Gastroesophageal sphincter (tissue), 4 donors: ENCODE results near the gene ADM. TPM values are rescaled to one million over a fixed set of nuclear protein-coding genes. Genes with fewer than 3 reads are reported as not detected.
A peak's percentile ranks its signal among the peaks of the same experiment; 100 is the strongest.

Experiments used
- ATAC-seq: fragments of 150-250 bp; one replicate; pipeline ENCODE4 v1.9.1; 2016; ENCODE audit warnings: mild to moderate bottlenecking, moderate library complexity
- H3K27ac ChIP-seq, 4 donors: fragments of 200-600 bp; sonication (generic) in 3 of 4; 1 replicate in 3 of 4; 2 replicates in 1 of 4; pipeline ENCODE4 v1.5.1; 2016 to 2019
- H3K27me3 ChIP-seq: fragments of 200-600 bp; sonication (generic); one replicate; pipeline ENCODE4 v1.5.1; 2019
- H3K36me3 ChIP-seq, 2 donors: fragments of 200-600 bp; sonication (generic); one replicate each; pipeline ENCODE4 v1.5.1; 2019; ENCODE audit warnings: control low read depth in 1 of 2
- H3K4me1 ChIP-seq, 3 donors: fragments of 200-600 bp; sonication (generic); 1 replicate in 2 of 3; 2 replicates in 1 of 3; pipeline ENCODE4 v1.5.1; 2016 to 2019; ENCODE audit warnings: control low read depth in 2 of 3
- H3K4me3 ChIP-seq, 2 donors: fragments of 200-600 bp; sonication (generic); one replicate each; pipeline ENCODE4 v1.5.1; 2019; ENCODE audit warnings: mild to moderate bottlenecking in 1 of 2, moderate library complexity in 1 of 2
- H3K9me3 ChIP-seq, 3 donors: fragments of 200-600 bp; sonication (generic); one replicate each; pipeline ENCODE4 v1.5.1; 2017 to 2019; ENCODE audit warnings: control low read depth in 2 of 3
- EP300 ChIP-seq: sonication (generic); formaldehyde crosslinking; IDR thresholded peaks from one replicate; pipeline ENCODE4 v1.6.1; 2017; ENCODE audit warnings: antibody characterized with exemption, mild to moderate bottlenecking
- POLR2A ChIP-seq, 2 donors: fragments of 450-650 bp; IDR thresholded peaks; one replicate each; pipeline ENCODE4 v1.6.1; 2017; ENCODE audit warnings: antibody characterized with exemption in 2 of 2, mild to moderate bottlenecking in 2 of 2, moderate library complexity in 1 of 2
- POLR2AphosphoS5 ChIP-seq: sonication (generic); formaldehyde crosslinking; IDR thresholded peaks from one replicate; pipeline ENCODE4 v1.6.1; 2017; ENCODE audit warnings: antibody characterized with exemption
- WGBS, 2 donors: methylation state at CpG; one replicate each; pipeline ENCODE4 v1.1.5; 2018; ENCODE audit warnings: low coverage in 1 of 2; 5-methylcytosine and 5-hydroxymethylcytosine counted together
- total RNA-seq, 4 donors: library from RNA; depleted of rRNA; stranded (reverse); fragments of >200 nt; gene quantifications; one replicate each; pipeline ENCODE4 v1.1.0, GENCODE V29; 2016
- TF ChIP-seq, protein P1 (sequence below), 4 experiments: fragments of 200-600 bp in 2 of 4; fragments of 450-650 bp in 2 of 4; sonication (generic) in 1 of 4; IDR thresholded peaks; one replicate each; pipeline ENCODE4 v1.5.1; 2017 to 2019; ENCODE audit warnings: antibody characterized with exemption in 4 of 4, mild to moderate bottlenecking in 2 of 4, moderate library complexity in 2 of 4

The ADM gene
- total RNA-seq, 4 donors from 2014 or later = 36.3 to 108 (median 81.8) TPM

DNA sequence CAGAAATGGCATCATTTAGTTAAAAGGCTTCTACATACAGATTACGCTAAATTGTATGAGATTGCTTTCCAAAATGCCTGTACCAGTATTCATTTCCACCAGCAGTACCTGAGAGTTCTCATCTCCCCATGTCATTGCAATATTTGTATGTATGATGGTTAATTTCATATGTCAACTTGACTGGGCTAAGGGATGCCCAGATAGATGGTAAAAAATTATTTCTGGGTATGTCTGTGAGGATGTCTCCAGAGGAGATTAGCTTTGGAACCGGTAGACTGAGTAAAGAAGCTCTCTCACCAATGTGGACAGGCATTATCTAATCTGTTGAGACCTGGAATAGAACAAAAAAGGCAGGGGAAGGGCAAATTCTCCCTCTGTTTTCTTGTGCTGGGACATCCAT is 6.9 kb downstream of the ADM start:
- no peaks in the 10 kb centered on the region for H3K36me3 ChIP-seq
- peaks cover 2 to 47% (median 5%) of the 10 kb centered on the region in 3 donors for H3K4me1 ChIP-seq
- TF ChIP-seq POLR2AphosphoS5 (no peak), EP300 (no peak), POLR2A (IDR thresholded peaks at IDR 0.05) (no peak)
- TF ChIP-seq, protein P1, sequence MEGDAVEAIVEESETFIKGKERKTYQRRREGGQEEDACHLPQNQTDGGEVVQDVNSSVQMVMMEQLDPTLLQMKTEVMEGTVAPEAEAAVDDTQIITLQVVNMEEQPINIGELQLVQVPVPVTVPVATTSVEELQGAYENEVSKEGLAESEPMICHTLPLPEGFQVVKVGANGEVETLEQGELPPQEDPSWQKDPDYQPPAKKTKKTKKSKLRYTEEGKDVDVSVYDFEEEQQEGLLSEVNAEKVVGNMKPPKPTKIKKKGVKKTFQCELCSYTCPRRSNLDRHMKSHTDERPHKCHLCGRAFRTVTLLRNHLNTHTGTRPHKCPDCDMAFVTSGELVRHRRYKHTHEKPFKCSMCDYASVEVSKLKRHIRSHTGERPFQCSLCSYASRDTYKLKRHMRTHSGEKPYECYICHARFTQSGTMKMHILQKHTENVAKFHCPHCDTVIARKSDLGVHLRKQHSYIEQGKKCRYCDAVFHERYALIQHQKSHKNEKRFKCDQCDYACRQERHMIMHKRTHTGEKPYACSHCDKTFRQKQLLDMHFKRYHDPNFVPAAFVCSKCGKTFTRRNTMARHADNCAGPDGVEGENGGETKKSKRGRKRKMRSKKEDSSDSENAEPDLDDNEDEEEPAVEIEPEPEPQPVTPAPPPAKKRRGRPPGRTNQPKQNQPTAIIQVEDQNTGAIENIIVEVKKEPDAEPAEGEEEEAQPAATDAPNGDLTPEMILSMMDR (IDR thresholded peaks at IDR 0.05) = no peak
- H3K27me3 ChIP-seq = no peaks in the 10 kb centered on the region
- H3K27ac ChIP-seq = no peak overlapping the region
- no peaks in the 10 kb centered on the region for H3K9me3 ChIP-seq
- ATAC-seq = no peak
- H3K4me3 ChIP-seq = no peak overlapping the region
- WGBS, 2 donors = 90 to 93% methylated on average over 2 of the region's 2 CpGs

DNA sequence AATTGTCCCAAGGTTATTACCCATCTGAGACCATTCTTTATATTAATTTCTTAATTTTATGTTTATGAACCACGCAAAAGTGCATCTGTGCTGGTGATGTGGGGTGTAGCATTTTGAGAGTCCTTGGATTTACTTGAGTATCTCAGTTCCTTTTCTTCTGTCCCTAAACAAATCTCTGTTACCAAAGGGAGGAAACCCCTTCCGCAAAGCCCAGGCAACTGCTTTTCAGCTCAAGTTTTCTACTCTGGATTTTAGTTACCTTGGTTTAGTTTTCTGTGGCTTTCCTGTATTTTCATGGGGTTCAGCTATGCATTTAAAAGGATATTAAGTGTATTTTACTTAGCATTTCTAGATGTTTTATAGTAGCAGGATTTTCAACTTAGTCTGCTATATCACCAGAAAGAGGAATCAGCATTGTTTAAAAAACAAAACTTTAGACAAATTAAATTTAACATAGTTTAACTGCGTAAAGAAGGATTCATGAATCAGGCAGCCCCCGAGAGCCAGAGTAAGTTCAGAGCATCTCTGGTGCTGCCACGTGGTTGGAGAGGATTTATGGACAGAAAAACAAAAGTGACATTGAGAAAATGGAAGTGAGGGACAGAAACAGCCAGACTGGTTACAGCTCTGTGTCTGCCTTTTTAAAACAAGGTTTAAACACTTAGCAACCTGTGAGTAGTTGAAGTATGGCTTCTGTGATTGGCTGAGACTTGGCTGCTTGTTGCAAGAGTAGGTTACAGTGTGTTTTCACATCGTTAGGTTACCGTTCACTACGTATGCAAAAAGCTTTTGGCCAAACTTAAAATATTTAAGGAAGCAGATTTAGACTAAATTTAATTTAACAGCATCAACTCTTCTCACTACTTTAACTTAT is 9.6 kb downstream of the ADM start:
- Histone ChIP-seq H3K36me3 (no peaks in the 10 kb centered on the region), H3K27me3 (no peaks in the 10 kb centered on the region), H3K9me3 (no peaks in the 10 kb centered on the region), H3K4me1 (peaks cover 7 to 47% (median 7%) of the 10 kb centered on the region in 3 donors), H3K4me3 (no peak overlapping the region), H3K27ac (no peak overlapping the region)
- TF ChIP-seq, protein P1 (IDR thresholded peaks at IDR 0.05) = no peak
- ATAC-seq = peak; percentile 70
- WGBS, 2 donors = 51 to 69% methylated on average over 7 to 8 of the region's 8 CpGs

DNA sequence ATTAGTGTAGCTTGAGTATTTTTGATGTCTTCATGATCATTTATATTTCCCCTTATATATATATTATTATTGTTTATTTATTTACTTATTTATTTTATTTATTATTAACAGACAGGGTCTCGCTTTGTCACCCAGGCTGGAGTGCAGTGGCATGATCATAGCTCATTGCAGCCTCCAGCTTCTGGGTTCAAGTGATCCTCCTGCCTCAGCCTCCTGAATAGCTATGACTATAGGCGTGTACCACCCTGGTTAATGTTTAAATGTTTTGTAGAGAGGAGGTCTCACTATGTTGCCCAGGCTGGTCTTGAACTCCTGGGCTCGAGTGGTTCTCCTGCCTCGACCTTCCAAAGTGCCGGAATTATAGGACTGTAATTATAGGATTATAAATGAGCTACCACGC is 10.2 kb downstream of the ADM start:
- Histone ChIP-seq H3K9me3 (no peaks in the 10 kb centered on the region), H3K27me3 (no peaks in the 10 kb centered on the region), H3K4me3 (no peak overlapping the region), H3K27ac (no peak overlapping the region), H3K4me1 (peaks cover 7 to 47% (median 9%) of the 10 kb centered on the region in 3 donors), H3K36me3 (no peaks in the 10 kb centered on the region)
- WGBS, 2 donors = 82 to 96% methylated on average over 4 to 6 of the region's 6 CpGs
- TF ChIP-seq POLR2A (IDR thresholded peaks at IDR 0.05) = no peak
- no peak for TF ChIP-seq POLR2AphosphoS5
- TF ChIP-seq, protein P1 (IDR thresholded peaks at IDR 0.05) = no peak
- no peak for TF ChIP-seq EP300
- no peak for ATAC-seq

DNA sequence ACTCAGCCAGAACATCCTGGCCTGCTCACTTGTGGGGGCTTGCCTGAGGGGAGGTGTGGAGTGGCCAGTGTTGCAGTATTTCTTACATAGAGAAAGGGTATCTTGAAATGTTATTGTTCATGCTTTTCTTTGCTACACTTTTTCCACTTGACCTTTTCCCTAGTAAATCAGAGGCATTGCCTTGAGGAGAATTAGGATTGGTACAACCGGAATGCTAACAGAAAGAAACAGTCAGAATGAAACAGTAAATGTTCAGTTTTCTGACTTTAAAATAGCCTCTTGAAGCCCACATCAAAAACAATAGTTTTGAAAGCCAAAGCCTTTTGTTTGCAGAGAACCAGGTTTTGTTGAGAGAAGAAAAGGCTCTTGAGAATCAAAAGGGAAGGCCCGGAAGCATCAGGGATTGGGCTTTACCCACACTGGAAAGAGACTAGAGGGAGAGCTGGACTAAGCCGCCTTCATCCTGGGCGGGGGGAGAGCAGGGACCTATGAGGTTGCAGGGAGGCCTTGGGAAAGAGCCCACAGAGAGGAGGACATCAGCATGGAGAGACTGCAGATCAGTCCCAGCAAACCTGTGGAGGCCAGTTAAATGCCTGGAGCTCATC is 12.4 kb downstream of the ADM start:
- peak overlapping the region; percentile 54 to 71 (median 66) for H3K27ac ChIP-seq
- H3K4me3 ChIP-seq = no peak overlapping the region
- H3K36me3 ChIP-seq = no peaks in the 10 kb centered on the region
- ATAC-seq = no peak
- peaks cover 10 to 64% (median 17%) of the 10 kb centered on the region in 3 donors for H3K4me1 ChIP-seq
- TF ChIP-seq POLR2AphosphoS5 = no peak
- TF ChIP-seq, protein P1 (IDR thresholded peaks at IDR 0.05) = no peak
- no peak for TF ChIP-seq EP300
- no peak for TF ChIP-seq POLR2A (IDR thresholded peaks at IDR 0.05)
- no peaks in the 10 kb centered on the region for H3K27me3 ChIP-seq
- 53 to 80% methylated on average over 3 to 4 of the region's 4 CpGs for WGBS, 2 donors
- no peaks in the 10 kb centered on the region for H3K9me3 ChIP-seq
